GM19328 (cell line): ENCODE results near the gene ZFP36L2.

Experiments used
- ATAC-seq: cut with Tn5 transposase; IDR thresholded peaks from one replicate; pipeline ENCODE4 v1.9.1; 2021; ENCODE audit warnings: mild to moderate bottlenecking, moderate library complexity; ENCODE audit not compliant: unreplicated experiment

ZFP36L2 gene

GRCh38 chr2:43224571-43225092 is 1.8 kb downstream of the ZFP36L2 start:
- no peak for ATAC-seq

DNA sequence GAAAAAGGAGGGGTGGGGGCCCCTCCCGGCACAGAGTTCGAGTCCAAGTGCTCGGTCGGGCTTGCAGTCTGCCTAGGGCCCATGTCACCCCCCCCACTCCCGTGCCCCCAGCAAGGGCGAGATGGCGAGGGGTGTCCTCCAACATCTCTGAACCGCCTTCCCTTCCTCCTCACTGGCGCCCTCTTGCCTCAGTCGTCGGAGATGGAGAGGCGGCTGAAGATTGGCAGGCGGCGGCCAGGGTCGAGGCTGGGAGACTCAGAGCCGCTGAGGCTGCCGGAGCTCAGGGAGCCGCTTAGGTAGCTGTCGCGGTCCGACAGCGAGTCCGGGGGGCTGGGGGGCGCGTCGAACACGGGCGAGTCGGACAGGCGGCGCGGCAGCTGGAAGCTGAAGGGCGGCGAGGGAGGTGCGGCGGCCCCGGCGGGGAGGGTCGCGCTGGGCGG is 2.3 kb downstream of the ZFP36L2 start:
- no peak for ATAC-seq

GRCh38 chr2:43223521-43224001 is 2.8 kb downstream of the ZFP36L2 start:
- ATAC-seq, result no peak

- no peak for ATAC-seq
These were observed 3.7 kb downstream of the ZFP36L2 start for GRCh38 chr2:43222475-43223309.

DNA sequence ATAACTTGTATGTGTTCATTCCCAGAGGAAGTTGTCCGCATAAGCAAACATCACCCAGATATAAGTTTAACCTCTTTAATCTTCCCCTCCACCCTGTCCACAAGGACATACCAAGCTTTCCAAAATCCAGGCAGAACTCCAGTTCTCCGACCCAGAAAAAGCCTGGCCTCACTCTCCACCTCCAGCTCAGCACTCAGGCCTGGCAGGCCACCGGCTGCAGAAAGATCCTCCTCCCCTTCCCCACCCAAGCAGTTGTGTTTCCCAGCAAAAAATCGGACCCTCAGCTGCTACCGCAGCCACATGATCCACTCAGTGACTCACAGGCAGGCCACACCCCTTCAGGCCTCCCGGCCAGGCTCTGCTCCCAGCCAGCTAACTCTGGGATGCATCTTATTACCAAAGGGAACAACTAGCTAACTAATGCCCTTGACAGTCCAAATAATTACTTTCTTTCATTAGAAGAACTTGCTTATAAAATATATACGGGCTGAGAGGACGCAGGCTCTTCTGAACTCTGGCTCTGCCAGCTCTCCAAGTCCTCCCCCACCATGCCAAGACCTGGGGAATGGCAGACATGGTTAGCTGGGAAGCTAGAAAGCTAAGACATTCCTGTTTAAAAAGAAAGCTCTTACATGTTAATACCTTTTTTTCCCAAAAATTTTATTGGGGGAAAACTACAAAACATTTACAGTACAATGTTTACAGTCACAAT is 4.5 kb downstream of the ZFP36L2 start:
- ATAC-seq, result no peak

- no peak for ATAC-seq
These were observed 5.2 kb downstream of the ZFP36L2 start for GRCh38 chr2:43221124-43221762.

DNA sequence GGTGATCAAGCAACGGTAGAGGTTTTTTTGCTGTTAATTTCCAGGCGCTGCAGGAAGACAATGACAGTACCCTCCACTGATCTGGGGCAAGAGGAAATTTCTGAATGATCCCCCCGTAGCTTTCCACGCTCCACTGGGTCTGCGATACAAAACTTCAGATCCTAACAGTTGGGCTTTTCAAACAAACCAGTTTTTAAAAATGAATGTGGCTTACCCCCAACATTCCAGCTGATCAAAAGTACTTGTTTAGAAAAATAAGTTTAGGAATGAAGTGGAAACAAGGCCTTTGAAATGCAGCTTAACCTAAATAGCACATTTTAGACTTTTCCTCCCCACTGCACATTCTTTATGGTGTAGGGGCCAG is 5.7 kb downstream of the ZFP36L2 start:
- ATAC-seq, result no peak

GRCh38 chr2:43220229-43220751 is 6.1 kb downstream of the ZFP36L2 start:
- no peak for ATAC-seq

GRCh38 chr2:43219383-43220228 is 6.8 kb downstream of the ZFP36L2 start:
- peak; percentile 44 for ATAC-seq

DNA sequence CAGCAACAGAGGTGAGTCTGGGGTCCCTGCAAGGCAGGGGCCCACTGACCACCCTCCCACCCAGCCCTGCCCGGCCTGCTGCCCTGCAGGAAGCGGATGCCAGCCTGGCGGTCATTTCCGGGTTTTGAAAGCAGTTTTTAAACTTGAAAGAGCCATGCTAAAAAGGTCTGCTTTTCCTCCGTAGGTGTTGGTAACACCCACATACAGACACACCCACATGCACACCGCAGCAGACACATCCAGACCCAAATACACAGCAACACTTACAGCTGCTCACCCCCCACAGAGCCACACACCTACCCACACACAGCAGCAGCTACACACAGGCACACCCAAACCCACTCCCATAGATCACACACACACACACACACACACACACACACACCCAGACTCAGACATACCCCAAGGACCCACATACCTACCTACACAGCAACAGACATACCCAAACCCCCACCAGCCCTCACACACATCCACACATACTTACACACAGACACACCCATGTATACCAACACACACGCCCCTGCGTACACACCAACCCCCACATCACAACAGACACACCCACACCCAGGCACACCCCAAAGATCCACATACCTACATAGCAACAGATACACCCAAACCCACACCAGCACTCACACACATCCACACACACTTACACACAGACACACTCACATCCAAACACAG is 7.6 kb downstream of the ZFP36L2 start:
- no peak for ATAC-seq

DNA sequence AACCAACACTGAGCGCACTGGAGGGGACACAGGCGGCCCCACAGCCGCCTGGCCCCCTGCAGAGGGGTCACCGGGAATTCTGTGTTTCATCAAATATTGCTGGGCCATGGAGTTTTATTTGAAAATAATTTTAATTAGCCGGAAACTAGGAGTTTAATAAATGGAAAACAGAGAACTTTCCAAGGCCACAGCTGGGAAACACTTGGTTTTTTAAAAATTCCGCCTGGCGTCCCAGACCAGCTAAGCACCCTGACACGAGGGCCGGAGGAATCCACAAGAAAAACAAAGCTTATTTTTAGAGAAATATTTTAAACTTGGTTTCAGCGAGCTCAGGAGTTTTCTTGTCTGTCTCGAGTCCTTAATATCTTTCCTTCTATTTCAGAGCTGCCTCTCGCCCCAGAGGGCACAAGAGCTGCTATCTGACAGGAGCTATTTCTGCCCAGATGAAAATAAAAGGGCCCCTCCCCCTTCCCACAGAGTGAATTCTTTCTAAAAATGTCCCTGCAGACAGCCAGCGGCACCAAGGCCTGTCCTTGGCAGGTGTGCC is 8.2 kb downstream of the ZFP36L2 start:
- no peak for ATAC-seq

DNA sequence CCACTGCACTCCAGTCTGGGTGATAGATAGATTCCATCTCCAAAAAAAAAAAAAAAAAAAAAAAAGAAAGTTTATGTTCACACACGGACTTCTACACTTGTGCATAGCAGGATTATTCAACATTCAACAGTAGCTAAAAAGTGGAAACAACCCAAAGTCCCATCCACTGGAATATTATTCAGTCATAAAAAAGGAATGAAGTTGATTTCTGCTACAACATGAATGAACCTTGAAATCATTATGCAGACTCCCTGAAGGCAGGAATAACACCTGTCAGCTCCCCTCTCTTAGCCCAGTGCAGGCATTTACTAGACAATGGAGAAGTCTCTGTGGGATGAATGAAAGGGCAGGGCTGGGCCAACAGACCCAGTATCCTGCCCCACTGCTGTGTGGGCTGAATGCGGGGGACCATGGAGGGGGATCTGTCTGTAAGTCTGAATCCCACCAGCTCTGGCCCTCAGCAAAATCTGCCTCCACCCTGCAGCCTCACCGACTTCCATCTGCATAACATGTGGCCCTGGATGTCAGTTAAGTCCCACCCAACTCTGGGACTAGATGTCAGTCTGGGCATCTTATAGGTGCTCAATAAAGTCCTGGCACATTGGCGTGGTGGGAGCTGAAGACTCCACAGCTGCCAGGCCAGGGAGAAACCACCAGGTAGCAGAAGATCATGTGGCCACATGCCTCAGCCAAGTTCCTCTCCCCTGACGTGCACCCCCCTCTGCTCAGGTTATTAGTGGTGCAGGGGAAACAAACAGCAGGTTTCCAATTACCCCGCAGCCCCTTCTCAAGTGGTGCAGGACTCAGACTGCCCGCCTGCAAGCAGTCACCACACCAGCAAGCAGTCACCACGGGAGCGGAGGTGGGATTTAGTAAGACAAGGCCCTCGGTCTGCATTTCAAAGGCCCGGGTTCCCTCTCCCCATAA is 8.9 kb downstream of the ZFP36L2 start:
- ATAC-seq, result no peak

- ATAC-seq, result no peak
These were observed 9.8 kb downstream of the ZFP36L2 start for GRCh38 chr2:43216629-43217028.

DNA sequence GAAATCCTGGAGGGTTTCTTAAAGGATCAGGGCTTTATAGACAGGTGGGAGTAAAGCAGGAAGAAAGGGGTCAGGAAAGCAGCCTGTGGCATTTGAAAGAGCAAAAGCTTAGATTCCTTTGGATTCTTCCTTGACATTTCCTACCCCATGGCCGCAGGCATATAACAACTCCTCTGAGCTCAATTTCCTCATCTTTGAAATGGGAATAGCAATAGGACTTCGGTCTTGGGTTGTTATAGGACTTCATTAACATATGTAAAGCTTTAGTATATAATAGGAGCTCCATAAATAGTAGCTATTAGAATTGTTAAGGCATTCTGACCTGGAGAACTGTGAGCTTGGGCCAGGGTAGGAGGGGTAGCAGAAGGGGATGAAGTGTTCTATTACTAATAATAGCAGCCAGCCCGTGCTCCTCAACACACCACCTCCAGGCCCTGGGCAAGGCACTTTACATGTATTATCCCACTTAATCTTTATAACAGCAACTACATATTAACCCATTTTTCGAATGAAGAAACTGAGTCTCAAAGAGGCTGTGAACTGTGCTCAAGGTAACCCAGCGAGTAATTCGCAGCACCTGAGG is 10.6 kb downstream of the ZFP36L2 start:
- no peak for ATAC-seq

DNA sequence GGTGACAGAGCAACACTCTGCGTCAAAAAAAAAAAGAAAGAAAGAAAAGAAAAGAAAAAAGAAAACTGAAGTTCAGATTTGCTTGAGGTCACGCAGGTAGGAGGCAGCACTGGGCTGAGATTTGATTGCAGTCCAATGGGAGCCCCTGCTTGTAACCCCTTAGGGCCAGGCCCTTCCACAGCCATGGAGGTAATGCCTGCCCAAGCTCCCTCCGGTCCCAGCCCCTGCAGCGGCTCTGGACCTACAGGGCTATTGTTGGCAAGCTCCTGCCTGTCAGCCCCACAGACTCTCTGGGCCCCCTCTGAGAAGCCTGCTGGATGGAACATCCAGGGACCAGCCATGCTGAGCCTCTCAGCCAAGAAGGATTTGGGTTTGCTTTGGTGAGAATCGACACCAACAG is 12.2 kb downstream of the ZFP36L2 start:
- ATAC-seq, result no peak

- ATAC-seq, result no peak
These were observed 13.5 kb downstream of the ZFP36L2 start for GRCh38 chr2:43212931-43213330.

GRCh38 chr2:43212216-43212835 is 14.1 kb downstream of the ZFP36L2 start:
- no peak for ATAC-seq
